GM18517 (cell line): ENCODE measurements around the gene CENATAC.
A peak's percentile ranks its signal among the peaks of the same experiment; 100 is the strongest.
"Not testable (repeated sequence)": the region's sequence is repeated elsewhere in the genome, so short reads cannot be mapped to it uniquely, and the experiment has no call there.

Experiments
- ATAC-seq: cut with Tn5 transposase; IDR thresholded peaks from one replicate; pipeline ENCODE4 v1.9.1; 2021; ENCODE audit warnings: mild to moderate bottlenecking, moderate library complexity; ENCODE audit not compliant: unreplicated experiment

Gene CENATAC

GRCh38 chr11:119025978-119026766, 28.2 kb downstream of the CENATAC start:
- ATAC-seq: no peak

- no peak for ATAC-seq
Observed at GRCh38 chr11:119026970-119027369, 29.0 kb downstream of the CENATAC start.

GRCh38 chr11:119027561-119028345, 29.8 kb downstream of the CENATAC start:
- ATAC-seq: no peak

GRCh38 chr11:119028346-119029068, 30.6 kb downstream of the CENATAC start:
- no peak for ATAC-seq

- no peak for ATAC-seq
Observed at GRCh38 chr11:119029069-119029339, 31.1 kb downstream of the CENATAC start.

- ATAC-seq: peak; percentile 28
Observed at GRCh38 chr11:119029340-119030028, 31.5 kb downstream of the CENATAC start.

- peak; percentile 10 for ATAC-seq
Observed at GRCh38 chr11:119030029-119030328, 32.0 kb downstream of the CENATAC start.

- peak; percentile 84 for ATAC-seq
Observed at GRCh38 chr11:119030329-119031047, 32.5 kb downstream of the CENATAC start, which contains the start of gene SLC37A4. Gene SLC37A4, minus strand, starts transcription at chr11:119030877.

- ATAC-seq: no peak
Observed at GRCh38 chr11:119031912-119032280, 34.0 kb downstream of the CENATAC start.

- not testable (repeated sequence) for ATAC-seq
Observed at GRCh38 chr11:119033421-119033820, 35.5 kb downstream of the CENATAC start.

- ATAC-seq: no peak
Observed at GRCh38 chr11:119034813-119035212, 36.9 kb downstream of the CENATAC start.

- ATAC-seq: no peak
Observed at GRCh38 chr11:119038884-119039283, 40.9 kb downstream of the CENATAC start.

GRCh38 chr11:119039471-119039870, 41.5 kb downstream of the CENATAC start:
- not testable (repeated sequence) for ATAC-seq

- no peak for ATAC-seq
Observed at GRCh38 chr11:119041821-119042514, 44.0 kb downstream of the CENATAC start.

- no peak for ATAC-seq
Observed at GRCh38 chr11:119042927-119043326, 45.0 kb downstream of the CENATAC start.

- no peak for ATAC-seq
Observed at GRCh38 chr11:119044708-119045107, 46.8 kb downstream of the CENATAC start.

GRCh38 chr11:119046489-119046888, 48.6 kb downstream of the CENATAC start:
- ATAC-seq: no peak

- no peak for ATAC-seq
Observed at GRCh38 chr11:119047205-119047604, 49.3 kb downstream of the CENATAC start.

- ATAC-seq: no peak
Observed at GRCh38 chr11:119048644-119049043, 50.7 kb downstream of the CENATAC start.

GRCh38 chr11:119049081-119049480, 51.1 kb downstream of the CENATAC start:
- no peak for ATAC-seq
